Thyroid gland (tissue), 4 donors: ENCODE data around the gene PLTP.

ENCODE experiments used
- CTCF ChIP-seq, 6 experiments: fragments of 200-600 bp in 3 of 6; fragments of 450-650 bp in 3 of 6; sonication (generic) in 3 of 6; IDR thresholded peaks; one replicate each; pipeline ENCODE4 v1.5.1; 2016 to 2019; ENCODE audit warnings: antibody characterized with exemption in 6 of 6, mild to moderate bottlenecking in 2 of 6, inconsistent platforms in 1 of 6, moderate library complexity in 1 of 6
- POLR2A ChIP-seq, 2 donors: fragments of 450-650 bp; IDR thresholded peaks; one replicate each; pipeline ENCODE4 v1.6.1; 2017; ENCODE audit warnings: antibody characterized with exemption in 2 of 2, mild to moderate bottlenecking in 2 of 2, moderate library complexity in 1 of 2

GRCh38 chr20:45952861-45953260 lies 40.9 kb upstream of the PLTP start:
- no peak for TF ChIP-seq POLR2A (IDR thresholded peaks at IDR 0.05)
- no peak for TF ChIP-seq CTCF (IDR thresholded peaks at IDR 0.05)
